Measurements from ENCODE around the gene TMEM167A.

Gene TMEM167A

DNA sequence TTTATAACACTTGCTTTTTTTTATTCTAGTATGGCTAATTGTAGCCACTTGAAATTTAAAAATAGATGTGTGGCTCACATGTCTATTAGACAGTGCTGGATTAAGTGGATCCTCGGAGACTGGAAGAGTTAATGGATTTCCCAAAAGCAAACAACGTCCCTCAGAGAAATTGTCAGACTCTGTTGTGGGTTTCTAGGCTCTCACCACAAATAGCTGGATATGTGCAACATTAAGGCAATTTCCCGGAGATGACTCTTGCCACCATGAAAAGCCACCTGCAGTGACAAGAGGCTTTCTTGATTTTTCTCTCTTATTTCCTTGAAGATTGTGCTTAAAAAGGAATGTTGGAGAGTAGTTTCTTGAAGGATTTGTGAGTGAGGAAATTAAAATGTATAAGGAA is 43.2 kb downstream of the TMEM167A start:
- DNase-seq: no peak

DNA sequence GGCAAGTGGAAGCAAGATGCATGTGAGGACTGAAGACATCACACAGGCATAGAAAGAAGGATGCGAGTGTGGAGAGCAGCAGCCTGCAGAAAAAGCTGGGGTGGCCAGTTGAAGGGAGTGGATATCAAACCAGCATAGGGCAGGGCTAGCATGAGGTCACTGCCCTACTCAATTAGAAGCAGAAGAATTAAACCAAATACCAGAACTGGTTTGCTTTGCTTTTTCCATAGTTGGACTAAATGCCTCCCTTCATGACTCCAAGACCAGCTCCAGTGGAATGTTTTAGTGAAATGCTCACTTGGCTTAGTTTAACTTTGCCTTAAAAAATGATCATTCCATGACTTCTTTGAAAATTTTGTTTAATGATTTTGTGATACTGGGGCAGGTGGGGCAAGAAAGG is 45.8 kb downstream of the TMEM167A start:
- DNase-seq: no peak

DNA sequence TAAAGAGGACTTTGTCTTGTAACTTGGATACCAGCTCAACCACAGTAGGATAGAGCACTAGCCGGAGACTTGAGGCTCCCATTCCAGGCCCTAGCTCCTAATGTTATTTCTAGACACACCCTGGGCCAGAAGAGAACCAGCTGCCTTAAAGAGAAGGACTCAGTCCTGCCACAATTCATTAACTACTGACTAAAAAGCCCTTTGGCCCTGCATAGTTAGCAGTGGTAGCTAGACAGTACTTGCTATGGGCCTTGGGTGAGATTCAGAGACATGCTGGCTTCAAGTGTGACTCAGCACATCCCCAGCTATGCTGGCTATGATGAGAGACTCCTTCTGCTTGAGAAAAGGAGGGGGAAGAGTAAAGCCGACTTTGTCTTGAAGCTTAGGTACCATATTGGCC is 47.3 kb downstream of the TMEM167A start:
- DNase-seq: no peak

DNA sequence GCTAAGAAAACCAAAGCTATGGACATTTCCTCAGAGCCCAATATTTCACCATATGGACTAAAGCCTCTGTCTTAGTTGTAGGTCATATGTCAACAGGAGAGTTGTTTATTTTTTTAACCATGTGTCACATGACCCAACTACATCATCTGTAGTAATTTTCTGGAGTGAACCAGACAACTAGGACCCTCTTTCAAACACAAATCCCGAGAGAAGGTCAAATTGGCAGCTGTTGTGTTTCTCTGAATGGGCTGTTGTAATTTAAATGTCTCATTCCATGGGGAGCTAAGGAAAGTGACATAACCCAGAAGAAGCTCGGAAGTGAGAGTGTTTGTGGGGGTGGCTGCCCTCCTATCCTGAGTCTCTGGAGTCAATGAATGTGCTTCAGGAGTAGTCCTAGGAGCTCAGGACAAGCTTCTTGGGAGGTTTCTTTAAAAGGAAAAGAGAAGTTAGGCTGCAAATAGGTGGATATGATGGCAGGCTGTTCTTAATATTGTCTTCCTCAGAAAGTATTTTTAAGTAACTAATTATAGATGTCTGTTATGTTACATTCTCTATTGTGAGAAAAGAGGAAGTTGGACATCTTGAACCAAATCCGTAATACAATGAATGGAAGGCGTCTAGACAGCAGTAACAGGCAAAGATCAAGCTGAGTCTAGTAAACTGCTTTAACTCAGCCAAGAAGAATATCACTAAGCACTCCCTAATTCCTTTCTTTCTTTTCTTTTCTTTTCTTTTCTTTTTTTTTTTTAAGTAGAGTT is 50.1 kb downstream of the TMEM167A start:
- DNase-seq: no peak

DNA sequence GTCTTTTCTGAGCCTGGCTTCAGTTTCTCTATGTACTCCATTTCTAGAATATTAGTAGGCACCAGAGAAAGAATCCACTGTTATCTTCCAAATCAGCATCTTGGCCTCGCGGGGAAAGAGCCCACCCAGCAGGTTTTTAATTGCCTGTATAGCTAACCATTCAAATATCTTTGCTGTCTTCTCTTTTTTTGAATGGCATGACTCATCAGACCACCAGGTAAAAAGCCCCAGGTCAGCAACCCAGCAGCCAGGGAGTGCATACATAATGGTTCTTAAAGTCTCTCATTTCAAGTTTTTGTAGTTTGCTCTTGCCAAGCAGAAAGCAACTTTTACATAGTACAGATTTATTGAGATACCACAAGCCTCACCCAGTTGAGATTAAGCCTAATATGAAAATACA is 50.7 kb downstream of the TMEM167A start:
- no peak for DNase-seq

DNA sequence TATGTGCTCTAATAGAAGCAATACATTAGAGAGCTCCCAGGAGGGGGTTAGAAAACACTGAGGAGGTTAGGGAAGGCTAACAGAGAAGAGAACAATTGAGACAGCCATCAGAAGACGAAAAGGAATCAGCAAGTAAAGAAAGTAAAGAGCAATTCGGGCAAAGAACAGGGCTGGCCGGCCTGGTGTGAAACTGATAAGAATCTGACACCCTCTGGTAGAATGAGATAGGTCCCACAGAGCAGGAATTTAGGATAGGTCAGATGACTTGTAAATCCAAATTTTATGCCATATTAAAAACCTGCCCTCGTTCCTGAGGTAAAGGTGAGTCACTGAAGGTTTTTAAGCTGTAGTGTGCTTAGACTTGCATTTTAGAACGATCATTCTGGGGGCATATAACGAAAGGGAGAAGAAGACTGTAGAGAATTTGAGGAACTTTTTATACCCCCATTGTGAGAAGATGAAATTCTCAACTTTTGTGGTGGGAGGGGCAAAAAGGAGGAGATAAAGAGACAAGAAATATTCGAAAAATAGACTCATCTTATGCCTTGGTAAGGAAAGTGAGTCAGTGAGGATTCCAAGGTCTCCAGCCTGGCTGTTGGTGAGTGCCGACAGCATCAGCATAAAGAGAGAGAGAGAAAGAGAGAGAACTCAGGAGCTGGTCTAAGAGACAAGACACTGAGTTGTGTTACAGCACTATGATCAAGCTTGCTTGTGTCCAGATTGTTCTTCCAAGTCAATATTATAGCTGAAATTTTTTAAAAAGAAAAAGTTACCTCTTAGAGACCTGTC is 51.3 kb downstream of the TMEM167A start:
- no peak for DNase-seq

DNA sequence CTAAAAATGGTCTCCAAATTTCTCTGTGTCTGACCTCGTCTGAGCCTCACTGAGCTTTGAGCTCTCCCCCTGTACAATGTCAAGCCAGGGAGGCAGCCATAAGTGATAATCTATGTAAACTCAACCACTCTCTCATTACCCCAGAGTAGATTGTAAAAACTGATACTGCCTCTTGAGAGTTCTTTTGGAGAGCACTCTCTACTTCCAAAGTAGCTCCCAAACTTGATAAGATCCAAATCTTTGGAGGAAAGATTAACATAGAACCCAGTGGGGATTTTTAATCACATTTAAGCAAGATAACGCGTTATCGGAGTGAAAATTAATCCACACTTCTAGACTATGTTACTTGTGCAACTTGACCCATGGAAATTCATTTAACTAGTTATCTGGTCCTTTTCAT is 54.9 kb downstream of the TMEM167A start:
- DNase-seq: no peak

DNA sequence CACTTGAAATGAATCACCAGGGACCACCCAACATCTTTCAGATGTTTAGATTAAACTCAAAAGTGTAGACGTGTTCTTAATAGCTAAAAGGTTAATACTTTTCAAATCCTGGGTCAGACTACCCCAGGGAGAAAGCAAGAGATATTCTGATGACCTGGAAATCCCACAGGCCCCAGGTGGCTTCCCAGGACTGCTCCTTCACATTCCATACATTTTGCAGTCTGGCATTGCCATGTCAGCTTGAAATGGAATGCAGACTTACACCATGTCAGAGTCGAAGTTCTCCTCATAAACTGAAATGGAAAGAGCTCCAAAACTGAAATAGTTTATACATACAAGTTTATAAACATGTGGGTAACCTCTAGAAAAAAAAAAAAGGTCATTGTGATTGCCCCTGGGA is 61.5 kb downstream of the TMEM167A start:
- no peak for DNase-seq

DNA sequence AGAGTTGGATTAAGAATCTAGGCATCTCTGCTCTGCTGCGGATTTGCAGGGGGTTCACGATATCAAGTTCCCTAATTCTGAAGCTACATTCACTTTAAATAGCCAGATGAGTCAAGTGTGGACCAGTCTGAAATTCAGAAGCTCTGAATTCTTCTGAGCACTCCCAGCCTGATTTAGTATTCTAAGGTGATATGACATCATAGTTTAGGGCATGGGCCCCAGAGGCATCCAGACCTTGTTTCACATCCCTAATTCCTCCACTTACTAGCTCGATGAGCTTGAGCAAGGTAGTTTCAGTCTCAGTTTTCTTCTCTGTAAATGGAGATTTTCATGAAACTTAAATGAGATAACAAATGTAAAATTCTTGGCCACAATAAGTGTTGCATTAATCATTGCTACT is 65.2 kb downstream of the TMEM167A start:
- DNase-seq: no peak

DNA sequence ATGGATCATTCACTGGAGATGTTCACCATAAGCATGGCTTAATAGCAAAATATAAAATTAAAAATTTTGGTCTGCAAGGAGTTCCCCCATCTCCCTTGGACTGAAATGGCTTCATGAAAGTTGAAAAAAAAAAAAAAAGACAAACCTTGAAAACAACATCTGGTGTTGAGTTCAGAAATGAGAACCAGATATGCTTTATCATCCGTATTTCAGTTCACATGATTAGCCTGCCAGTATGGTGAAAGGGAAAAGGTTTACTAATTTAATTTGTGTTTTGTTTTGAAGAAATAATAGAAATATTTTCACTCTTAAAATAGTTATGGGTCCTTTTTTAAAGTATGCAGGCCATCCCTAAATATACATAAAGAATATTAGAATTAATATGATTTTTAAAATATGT is 67.8 kb downstream of the TMEM167A start:
- no peak for DNase-seq

DNA sequence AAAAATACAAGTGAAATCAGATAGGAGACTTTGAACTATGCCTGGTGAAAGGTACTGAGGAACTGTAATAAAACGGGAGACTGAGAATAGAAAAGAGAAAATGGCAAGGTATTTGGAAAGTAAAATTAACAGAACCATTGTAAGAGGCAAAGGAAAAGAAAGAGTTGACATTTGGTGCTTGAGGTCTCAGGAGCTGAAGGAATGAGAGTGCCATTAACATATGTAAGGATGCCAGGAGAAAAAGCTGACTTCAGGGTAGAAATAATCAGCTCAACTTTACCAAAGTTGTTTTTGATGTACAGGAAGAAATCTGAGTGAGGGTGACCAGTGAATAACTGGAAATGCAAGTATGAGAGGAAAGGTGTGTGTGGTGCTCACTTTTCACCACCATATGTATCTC is 69.4 kb downstream of the TMEM167A start:
- no peak for DNase-seq

DNA sequence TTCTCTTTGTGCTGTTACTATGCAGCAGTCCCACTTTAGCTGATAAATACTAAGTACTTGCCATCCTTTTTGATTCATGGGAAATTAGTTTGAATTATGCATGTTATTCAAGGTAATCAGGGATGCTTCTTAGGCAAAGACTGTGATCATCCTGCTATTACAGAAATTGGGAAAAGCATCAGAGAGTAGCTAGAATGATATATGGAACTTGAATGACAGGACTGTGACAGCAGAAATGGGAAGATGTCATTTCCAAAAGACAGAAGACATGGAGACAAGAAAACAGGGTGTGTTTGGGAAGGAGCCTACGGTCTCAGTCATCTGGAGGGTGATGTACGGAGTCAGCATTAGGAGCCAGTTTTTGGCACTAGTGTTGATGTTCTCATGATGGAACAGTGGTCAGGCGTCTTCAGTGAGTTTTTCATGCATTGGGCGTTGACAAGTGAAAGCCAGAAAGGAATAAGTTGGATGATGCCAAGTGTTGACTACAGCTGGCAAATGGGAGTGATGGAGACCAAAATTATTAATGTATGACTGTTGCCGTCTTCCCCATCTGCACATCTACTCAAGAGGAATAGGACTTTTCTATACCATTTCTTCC is 70.4 kb downstream of the TMEM167A start:
- no peak for DNase-seq

DNA sequence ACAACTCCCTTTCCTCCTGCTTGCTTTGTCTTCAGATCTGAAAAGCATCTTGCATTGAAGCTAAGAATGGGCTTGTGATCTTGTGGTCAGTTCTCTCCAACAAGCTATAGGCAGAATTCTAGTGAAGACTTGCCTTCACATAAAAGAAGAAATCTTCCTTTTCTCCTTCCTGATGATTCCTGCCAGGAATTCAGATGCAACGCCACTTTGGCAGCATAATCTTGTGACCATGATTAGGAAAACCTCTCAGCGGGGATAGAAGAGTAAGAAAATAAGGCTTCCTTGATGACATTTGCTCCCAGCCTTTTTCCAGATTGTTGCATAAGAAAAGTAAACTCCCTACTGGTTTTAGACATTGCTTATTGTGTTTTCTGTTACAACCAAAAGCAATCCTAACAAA is 73.4 kb downstream of the TMEM167A start:
- DNase-seq: no peak

Measured in retina (tissue), 1 donor.